T-helper 22 cell (primary cell): ENCODE results near the gene NFE2L1.
"Not testable (repeated sequence)": the region's sequence is repeated elsewhere in the genome, so short reads cannot be mapped to it uniquely, and the experiment has no call there.

Experiments used
- DNase-seq: peaks from one replicate; pipeline ENCODE4 v3.0.0-alpha.2; 2020; ENCODE audit warnings: low read depth

NFE2L1 gene

DNA sequence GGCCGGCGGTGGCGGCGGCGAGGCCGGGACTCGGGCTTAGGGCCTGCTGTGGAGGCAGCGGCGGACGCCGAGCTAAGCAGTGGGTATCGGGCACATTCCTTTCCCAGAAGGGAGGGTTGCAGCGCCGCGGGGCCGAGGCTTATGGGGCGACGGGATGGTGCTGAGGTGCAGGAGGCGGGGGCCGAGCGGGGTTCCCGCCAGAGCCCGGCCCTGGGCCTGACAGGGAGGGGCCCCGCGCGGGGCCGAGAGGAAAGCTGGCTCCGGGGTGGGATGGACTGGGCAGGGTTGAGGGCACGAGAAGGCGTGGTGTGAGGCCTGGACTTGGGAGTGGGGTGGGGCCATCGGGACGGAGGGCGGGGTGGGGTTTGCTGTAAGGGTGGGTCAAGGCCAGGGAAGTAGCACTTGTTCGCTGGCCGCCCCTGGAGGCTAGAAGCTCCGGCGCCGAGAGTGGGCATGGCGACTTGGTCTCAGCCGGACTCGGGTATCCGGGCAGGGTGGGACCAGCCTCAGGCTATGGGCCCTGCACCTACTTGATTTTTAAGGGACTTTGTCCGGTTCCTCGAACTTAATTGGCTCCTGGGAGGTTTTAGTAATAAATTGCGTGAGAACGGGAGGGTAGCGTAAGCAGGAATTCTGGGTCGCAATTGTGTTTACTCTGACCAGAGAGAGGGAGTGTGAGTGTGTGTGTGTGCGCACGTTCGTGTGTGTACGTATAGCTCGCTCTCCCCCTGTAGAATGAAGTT is 396 bp downstream of the NFE2L1 start:
- no peak for DNase-seq

DNA sequence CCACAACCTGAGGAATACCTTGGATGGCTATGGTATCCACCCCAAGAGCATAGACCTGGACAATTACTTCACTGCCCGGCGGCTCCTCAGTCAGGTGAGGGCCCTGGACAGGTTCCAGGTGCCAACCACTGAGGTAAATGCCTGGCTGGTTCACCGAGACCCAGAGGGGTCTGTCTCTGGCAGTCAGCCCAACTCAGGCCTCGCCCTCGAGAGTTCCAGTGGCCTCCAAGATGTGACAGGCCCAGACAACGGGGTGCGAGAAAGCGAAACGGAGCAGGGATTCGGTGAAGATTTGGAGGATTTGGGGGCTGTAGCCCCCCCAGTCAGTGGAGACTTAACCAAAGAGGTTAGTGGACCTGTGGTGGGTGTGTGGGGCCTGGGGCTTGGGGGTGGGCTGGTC is 3.1 kb downstream of the NFE2L1 start:
- no peak for DNase-seq

DNA sequence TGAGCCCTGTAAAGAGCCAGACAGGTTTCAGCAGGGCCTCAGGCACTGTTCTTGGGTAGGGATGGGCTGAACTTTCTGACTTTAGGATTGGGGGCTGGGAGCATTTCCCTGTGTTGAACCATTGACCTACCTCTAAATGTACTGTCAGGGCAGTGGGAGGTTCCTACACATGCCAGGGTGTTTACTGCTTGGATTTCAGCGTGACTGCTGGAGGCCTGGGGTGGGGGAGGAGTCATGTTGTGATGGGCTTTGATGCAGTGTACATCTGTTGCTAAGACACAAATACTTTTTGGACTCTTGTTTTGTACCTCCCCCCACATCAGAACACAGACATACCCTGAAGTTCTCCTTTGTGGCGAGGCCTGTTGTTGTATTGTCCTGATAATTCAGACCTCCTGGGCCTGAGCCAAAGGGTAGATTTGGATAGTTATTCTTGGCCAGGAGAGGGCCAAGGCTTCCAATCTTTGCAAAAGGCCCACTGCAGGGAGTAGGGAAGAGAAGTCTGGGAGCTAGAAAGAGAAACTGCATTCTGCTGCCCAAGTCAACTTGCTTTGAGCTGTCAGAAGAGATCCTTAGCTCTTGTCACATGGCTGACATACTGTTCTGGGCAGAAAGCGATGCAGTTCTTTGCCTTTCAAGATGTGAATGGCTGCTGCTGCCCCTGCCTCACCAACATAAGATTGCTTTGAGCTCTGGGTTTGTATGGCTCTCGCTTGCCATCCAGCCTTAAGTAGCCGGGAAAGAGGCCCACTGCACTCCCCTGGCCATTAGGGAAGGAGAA is 3.7 kb downstream of the NFE2L1 start:
- DNase-seq: no peak

DNA sequence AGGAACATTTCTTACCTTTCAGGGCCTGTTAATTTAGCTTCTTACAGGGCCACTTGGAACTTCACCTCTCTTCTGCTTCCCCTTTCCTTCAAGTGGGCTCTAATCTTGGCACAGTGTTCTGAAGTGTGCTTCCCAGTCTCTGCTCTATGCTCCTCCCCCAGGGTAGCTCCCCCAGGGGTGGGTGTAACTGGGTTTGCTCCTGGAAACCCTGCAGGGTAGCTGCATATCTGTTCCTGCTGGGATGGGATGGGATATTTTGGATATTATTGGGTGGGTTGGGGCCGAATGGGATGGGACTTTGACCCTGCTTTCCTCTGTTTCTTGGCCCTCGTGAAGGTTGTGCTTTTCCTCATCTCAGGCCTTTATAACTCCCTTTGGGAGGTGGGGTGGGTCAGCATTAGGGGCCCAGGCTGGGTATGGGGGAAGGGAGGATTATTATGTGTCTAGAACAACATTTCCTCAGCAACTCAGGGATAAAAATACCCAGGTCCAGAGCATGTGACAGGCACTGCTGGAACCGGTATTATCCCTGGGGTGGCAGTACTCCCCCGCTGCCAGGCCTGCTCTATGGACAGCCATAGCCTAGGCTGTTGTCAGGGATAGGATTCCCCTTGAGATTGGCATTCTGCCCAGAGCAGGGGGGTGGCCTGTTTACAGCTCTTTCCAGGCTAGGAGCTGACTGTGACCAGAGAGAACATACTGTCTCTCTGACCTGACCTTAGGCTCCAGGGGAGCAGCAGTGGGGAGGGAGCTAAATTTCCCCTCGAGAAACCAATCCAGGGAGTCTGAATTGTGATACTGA is 5.0 kb downstream of the NFE2L1 start:
- no peak for DNase-seq

DNA sequence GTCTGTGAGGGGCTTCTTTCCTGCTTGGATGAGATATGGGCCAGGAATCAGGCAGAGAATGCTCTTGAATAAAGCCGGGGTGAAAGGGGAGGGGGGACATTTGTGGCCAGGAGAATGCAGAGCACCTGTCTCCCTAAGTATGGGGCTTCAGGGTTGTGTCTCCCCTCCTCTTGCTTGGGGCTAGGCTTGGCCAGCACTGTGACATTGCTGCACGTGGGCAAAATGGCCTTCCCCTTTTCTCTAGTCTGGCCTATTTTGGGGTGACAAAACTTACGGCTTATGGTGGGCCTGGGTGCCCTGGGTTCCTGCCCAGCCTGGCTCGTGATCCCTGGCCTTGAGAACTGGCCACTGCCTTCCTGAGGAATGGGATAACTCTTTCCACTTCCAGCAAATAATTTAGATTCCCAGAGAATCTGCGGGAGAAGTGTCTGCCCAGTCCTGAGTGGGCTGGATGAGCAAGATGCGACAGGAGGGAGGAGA is 5.6 kb downstream of the NFE2L1 start:
- no peak for DNase-seq

DNA sequence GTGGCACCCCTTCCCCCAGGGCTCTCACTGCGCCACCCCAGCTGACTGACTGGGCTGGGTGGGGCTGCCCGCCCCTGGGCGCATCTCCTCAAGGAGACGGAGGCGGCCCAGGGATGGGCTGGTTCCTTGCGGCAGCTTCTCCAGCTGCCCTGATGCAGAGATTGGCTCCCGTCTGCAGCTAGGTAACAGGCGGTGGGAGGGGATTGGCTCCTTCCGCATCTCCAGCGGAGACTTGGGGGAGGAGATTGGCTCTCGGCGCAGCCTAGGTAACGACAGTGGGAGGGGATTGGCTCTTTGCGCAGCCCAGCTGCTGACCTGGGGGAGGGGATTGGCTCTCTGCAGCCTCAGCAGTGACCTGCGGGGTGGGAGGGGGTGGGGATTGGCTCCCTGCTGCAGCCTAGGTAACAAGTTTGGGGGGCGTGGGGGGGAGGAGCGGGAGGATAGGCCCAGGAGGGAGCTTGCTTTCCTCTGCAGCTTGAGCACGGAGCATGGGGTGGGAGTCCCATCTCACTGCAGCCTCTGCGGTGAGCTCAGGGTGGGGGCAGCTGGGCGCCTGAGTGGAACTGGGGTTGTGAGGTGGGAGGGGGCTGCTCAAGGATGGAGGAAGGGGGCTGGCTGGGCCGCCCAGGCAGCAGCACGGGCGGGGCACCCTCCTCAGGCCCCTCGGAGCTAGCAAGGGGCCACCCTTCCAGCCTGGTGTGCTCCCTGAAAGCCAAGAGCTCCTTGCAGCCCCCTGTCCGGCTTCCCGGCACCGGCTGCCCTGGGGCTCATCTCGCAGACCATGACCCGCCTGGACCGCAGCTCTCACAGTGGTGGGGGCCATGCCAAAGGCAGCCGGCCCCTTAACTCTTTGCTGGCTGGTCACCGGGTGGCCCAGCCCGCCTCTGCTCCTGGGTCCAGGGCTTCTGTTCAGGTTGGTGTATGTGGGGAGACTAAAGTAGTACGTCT is 6.4 kb downstream of the NFE2L1 start:
- no peak for DNase-seq

DNA sequence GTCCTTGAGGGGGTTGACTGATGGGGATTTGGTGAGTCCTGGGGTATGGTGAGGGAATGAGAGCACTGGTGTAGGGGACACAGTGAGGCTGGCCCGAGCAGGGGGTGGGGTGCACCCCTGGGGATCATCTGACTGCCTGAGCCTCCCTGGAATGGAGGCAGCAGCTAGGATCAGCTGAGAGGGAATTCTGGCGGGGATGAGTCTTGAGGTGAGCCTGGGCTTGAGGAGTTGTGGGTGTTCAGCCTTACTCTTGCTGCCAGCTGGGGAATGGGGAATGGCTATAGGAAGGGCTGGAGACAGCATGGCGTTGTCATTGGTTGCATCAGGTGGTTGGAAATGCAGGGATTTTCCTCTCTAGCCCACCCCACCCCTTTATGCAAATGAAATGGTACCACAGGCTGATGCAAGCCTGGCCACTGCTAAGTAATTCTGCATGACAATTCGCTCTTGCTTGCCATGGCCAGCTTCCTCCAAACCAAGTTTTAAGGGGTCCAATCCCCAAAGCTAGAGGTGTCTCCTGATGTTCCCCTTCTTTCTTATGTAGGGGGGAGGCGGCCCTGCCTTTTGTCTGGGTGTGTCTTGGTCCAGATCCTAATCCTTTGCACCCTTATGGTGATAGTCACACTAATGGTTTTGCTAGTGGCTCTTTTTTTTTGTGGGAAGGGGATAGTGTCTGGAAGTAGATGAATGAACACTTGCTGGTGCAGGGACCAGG is 7.5 kb downstream of the NFE2L1 start:
- DNase-seq: no peak

DNA sequence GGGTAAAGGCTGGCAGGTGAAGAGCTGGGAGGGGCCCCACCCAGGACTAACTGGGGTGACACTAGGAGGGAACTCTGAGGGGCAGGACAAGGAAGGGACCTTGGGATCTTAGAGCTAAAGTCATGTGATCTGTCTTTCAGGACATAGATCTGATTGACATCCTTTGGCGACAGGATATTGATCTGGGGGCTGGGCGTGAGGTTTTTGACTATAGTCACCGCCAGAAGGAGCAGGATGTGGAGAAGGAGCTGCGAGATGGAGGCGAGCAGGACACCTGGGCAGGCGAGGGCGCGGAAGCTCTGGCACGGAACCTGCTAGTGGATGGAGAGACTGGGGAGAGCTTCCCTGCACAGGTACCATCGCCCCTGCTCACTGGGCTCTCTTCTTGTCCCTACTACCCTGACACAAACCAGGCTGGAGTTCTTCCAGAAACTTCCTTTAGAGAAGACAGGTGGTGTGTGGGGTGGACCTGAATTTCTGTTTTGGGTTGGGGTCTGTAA is 8.1 kb downstream of the NFE2L1 start:
- no peak for DNase-seq

DNA sequence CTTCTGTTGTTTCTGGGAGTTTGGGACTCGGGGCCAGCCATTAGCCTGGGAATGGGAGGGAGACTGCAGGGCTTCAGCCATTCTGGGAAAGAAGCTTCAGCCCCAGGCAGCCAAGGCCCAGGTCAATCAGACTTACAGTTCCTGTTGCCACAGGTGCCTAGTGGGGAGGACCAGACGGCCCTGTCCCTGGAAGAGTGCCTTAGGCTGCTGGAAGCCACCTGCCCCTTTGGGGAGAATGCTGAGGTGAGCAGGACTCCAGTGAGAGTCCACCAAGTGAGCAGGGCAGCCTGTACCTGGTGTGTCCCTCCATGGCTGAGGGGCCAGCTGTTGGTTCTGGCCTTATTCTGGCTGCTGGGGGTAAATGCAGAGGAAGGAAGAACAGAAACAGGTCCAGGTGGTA is 8.7 kb downstream of the NFE2L1 start:
- no peak for DNase-seq

DNA sequence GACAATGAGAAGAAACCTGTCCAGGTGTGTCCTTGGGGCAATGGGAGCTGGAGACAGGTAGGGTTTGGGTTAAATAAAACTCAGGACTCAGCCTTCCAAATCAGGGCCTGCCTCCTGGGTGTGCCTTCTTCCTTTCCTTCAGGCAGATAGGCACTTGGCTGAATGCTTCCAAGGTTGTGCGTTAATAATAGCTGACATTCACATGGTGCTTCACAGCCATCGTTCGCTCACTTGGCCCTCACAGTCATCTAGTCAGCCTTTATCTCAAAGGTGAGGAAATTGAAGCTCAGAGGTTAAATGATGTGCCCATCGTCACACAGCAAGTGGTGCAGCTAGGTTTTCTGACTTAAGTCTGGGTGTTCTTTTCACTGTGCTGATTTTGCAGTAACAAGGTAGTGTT is 9.5 kb downstream of the NFE2L1 start:
- DNase-seq: no peak

DNA sequence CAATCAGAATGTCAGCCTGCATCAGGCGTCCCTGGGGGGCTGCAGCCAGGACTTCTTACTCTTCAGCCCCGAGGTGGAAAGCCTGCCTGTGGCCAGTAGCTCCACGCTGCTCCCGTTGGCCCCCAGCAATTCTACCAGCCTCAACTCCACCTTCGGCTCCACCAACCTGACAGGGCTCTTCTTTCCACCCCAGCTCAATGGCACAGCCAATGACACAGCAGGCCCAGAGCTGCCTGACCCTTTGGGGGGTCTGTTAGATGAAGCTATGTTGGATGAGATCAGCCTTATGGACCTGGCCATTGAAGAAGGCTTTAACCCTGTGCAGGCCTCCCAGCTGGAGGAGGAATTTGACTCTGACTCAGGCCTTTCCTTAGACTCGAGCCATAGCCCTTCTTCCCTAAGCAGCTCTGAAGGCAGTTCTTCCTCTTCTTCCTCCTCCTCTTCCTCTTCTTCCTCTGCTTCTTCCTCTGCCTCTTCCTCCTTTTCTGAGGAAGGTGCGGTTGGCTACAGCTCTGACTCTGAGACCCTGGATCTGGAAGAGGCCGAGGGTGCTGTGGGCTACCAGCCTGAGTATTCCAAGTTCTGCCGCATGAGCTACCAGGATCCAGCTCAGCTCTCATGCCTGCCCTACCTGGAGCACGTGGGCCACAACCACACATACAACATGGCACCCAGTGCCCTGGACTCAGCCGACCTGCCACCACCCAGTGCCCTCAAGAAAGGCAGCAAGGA is 10.4 kb downstream of the NFE2L1 start:
- no peak for DNase-seq

DNA sequence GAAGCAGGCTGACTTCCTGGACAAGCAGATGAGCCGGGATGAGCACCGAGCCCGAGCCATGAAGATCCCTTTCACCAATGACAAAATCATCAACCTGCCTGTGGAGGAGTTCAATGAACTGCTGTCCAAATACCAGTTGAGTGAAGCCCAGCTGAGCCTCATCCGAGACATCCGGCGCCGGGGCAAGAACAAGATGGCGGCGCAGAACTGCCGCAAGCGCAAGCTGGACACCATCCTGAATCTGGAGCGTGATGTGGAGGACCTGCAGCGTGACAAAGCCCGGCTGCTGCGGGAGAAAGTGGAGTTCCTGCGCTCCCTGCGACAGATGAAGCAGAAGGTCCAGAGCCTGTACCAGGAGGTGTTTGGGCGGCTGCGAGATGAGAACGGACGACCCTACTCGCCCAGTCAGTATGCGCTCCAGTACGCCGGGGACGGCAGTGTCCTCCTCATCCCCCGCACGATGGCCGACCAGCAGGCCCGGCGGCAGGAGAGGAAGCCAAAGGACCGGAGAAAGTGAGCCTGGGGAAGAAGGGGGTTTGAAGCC is 11.0 kb downstream of the NFE2L1 start:
- DNase-seq: no peak

DNA sequence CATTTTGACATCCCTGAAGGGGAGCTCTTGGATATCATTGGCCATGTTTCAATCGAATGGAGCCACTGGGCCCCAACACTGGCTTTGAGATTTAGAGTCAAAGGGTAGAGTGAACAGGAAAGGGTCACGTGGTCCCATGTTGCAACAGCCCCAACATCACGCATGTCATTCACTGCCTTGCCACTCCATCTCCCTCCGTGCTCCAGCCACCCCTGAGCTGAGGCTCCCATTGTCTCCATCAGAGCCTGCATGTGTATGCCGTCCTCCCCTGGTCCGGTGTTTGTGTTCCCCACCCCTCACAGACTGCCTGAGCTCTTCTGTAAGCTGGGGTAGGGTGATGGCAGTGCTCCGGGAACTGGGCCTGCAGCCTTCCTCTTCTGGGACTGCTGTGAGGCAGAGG is 12.1 kb downstream of the NFE2L1 start:
- DNase-seq: no peak

DNA sequence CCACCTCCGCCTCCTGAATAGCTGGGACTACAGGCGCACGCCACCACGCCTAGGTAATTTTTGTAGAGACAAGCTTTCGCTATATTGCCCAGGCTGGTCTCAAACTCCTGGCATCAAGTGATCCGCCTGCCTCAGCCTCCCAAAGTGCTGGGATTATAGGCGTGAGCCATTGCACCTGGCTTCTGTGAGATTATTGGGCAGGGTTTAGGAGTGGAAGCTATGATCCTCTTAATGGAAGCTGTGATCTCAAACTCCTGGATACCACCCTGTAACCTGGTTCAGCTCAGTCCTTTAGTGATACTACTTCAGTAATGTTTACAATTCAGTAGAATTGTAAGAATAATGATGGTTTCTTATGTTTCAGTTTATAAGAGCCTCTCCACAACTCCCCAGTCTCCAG is 14.1 kb downstream of the NFE2L1 start:
- DNase-seq: no peak

DNA sequence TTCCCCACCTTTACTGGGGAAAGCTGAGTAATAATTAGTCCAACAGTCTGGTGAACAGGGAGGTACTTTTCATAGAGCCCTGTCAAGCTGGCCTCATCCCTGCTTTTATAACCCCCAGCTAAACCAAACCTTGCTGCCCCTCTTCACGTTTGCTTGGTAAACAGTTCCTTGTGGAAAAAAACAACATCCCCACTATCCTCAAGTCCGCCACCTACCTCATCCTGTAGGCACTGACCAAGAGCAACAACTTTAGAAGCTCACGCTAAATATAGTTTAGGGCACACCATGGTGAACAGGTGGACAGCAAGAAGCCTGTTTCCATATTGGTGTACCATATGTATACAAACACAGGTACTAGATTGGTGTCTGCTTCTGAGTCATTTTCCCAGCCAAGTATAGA is 16.5 kb downstream of the NFE2L1 start:
- no peak for DNase-seq

DNA sequence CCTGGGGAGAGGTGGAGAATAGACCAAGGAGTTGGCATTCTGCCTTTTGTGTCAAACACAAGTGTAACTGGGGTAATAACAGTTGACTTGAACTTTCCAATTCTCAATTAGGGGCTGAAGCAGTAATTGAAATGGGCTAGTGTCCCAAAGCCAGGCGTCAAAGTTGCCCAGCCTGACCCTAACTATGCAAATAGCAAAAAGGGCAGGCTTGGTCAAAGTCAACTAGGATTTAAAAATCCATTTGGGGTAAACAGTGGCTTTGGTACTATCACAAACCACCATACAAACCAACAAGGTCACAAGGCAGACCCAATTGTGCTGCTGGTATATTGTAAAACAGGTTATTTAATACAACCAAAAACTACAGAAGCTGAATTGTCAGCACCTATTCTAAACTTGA is 18.0 kb downstream of the NFE2L1 start:
- no peak for DNase-seq

DNA sequence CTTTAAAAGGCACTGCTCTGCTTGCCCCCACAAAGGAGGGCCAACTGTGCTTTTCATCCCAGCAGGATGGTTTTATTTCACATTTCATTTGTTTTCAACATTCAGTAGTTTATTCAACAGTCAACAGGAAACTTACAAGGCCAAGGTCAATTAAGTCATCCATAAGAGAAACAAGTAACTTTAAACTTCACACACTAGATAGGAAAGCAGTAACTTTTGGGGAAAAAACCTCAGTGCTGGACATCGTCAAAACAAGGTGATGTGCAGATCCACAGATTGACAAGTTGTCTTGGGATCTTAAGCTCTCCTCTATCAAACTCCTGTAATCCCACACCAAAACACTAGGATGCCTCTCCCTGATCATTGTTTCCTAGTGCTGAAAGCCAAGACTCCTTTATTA is 18.5 kb downstream of the NFE2L1 start:
- DNase-seq: no peak

DNA sequence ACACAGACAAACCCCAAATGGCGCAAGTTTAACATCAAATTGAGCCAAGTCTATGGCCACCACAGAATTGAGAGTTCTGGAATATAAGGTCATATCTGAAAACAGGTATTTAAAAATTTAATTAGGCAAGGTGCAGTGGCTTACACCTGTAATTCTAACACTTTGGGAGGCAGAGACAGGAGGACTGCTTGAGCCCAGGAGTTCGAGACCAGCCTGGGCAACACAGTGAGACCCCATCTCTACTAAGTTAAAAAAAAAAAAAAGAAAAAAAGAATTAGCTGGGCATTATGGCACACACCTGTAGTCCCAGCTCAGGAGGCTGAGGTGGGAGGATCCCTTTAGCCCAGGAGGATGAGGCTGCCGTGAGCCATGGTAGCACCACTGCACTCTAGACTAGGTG is 19.1 kb downstream of the NFE2L1 start:
- DNase-seq: no peak

DNA sequence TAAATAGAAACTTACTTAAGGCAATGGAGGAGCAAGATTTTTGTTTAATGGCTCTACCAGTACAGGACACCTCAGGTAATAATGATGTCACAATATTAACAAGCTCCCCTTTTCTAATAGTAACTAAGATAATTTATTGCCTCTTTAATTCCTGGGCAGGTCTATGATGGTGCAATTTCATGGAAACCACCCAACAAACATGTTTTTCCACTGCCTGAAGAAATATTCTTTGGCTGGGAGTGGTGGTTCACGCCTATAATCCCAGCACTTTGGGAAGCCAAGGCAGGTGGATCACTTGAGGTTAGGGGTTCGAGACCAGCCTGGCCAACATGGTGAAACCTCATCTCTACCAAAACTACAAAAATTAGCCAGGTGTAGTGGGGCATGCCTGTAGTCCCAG is 19.6 kb downstream of the NFE2L1 start:
- DNase-seq: not testable (repeated sequence)

DNA sequence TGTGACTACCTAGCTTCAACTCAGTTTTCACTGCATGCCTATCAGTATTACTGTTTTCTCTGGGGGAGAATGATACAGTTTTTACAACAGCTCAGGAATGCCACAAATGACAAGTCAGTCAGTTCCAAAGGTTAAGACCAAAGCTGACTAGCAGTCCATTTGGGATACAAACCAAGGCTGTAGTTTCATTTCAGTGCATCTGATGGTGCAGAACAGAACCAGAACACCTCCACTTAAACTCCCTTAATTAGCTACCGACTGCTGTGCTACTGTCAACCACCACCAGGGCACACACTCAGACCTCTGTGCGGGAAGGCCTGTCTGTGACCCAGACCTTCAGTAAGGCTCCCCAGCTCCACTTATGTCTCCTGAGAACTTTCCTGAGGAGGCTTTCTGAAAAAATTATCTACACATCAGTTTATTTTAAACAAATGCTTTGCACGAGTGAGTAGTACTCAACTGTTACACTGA is 20.4 kb downstream of the NFE2L1 start:
- DNase-seq: no peak
